Caki2 (cell line): Measurements from ENCODE around the gene NUCB2. TPM values are rescaled to one million over a fixed set of nuclear protein-coding genes. Genes with fewer than 3 reads are reported as not detected.
"Not testable (repeated sequence)": the region's sequence is repeated elsewhere in the genome, so short reads cannot be mapped to it uniquely, and the experiment has no call there.

Experiments
- DNase-seq: peaks from one replicate; pipeline ENCODE4 v3.0.0-alpha.2; 2015; ENCODE audit warnings: low read depth
- in situ Hi-C: cut with HindIII; loops from 2 replicates; pipeline ENCODE4 v1.10.0; 2016; ENCODE audit warnings: low sequenced_read_pairs, low pct_unique_long_range_greater_than_20kb, mixed read lengths
- total RNA-seq: library from RNA; depleted of rRNA; stranded (reverse); fragments of >200 nt; shearing (Covaris generic); gene quantifications from 2 replicates; pipeline ENCODE4 v1.2.3, GENCODE V29; 2014; ENCODE audit warnings: low replicate concordance

NUCB2 gene
- total RNA-seq, 1 experiment from 2014 or later, result 19.0 TPM

GRCh38 chr11:17263769-17264168 lies 12.8 kb upstream of the NUCB2 start:
- peak; percentile 38 for DNase-seq
- in situ Hi-C loops, result no loop called here

- no peak for DNase-seq
- in situ Hi-C loops, result no loop called here
These were observed 9.8 kb upstream of the NUCB2 start for GRCh38 chr11:17266781-17267180.

GRCh38 chr11:17267576-17267975 lies 9.0 kb upstream of the NUCB2 start:
- in situ Hi-C loops, result no loop called here
- DNase-seq, result peak; percentile 72

- in situ Hi-C loops, DNase-seq: not testable (repeated sequence)
These were observed 8.0 kb upstream of the NUCB2 start for GRCh38 chr11:17268500-17268899.

- no peak for DNase-seq
- in situ Hi-C loops, result no loop called here
These were observed 7.6 kb upstream of the NUCB2 start for GRCh38 chr11:17268902-17269301.

- DNase-seq, result no peak
- in situ Hi-C loops, result no loop called here
These were observed 3.7 kb upstream of the NUCB2 start for GRCh38 chr11:17272801-17273200.

- in situ Hi-C loops, result no loop called here
- no peak for DNase-seq
These were observed 3.3 kb upstream of the NUCB2 start for GRCh38 chr11:17273211-17273610.

- peak; percentile 55 for DNase-seq
- in situ Hi-C loops, result no loop called here
These were observed 2.8 kb upstream of the NUCB2 start for GRCh38 chr11:17273668-17274282.

- DNase-seq, result no peak
- in situ Hi-C loops, result no loop called here
These were observed 921 bp upstream of the NUCB2 start for GRCh38 chr11:17275400-17276235.

- in situ Hi-C loops, result no loop called here
- peak; percentile 51 for DNase-seq
These were observed 565 bp downstream of the NUCB2 start for GRCh38 chr11:17277024-17277584.

- in situ Hi-C loops, result no loop called here
These were observed 4.1 kb downstream of the NUCB2 start for GRCh38 chr11:17280494-17281127.

GRCh38 chr11:17286332-17286731 lies 9.8 kb downstream of the NUCB2 start:
- DNase-seq, result no peak
- in situ Hi-C loops, result no loop called here

More at GRCh38 chr11:17280494-17281127, 4.1 kb downstream of the NUCB2 start:
- no peak for DNase-seq

- no peak for DNase-seq
- in situ Hi-C loops, result no loop called here
These were observed 10.5 kb downstream of the NUCB2 start for GRCh38 chr11:17287058-17287457.

GRCh38 chr11:17291710-17292109 lies 15.2 kb downstream of the NUCB2 start:
- in situ Hi-C loops, result no loop called here
- no peak for DNase-seq

- in situ Hi-C loops, result no loop called here
- DNase-seq, result no peak
These were observed 16.8 kb downstream of the NUCB2 start for GRCh38 chr11:17293311-17293710.

GRCh38 chr11:17294033-17294432 lies 17.5 kb downstream of the NUCB2 start:
- in situ Hi-C loops, result no loop called here
- DNase-seq, result no peak

- in situ Hi-C loops, result no loop called here
- no peak for DNase-seq
These were observed 20.5 kb downstream of the NUCB2 start for GRCh38 chr11:17296852-17297559.

- no peak for DNase-seq
- in situ Hi-C loops, result no loop called here
These were observed 21.8 kb downstream of the NUCB2 start for GRCh38 chr11:17298302-17298701.
